CD4-positive, alpha-beta T cell (primary cell): ENCODE data around the gene SLC26A9. TPM values are rescaled to one million over a fixed set of nuclear protein-coding genes. Genes with fewer than 3 reads are reported as not detected.

ENCODE experiments used
- ATAC-seq: fragments of 200-7000 bp; cut with Tn5 transposase; one replicate; pipeline ENCODE4 v1.10.0; 2022; ENCODE audit warnings: mild to moderate bottlenecking; ENCODE audit not compliant: poor library complexity
- CTCF ChIA-PET: fragments of 350-600 bp; sonication (Branson Sonifier 250); formaldehyde crosslinking; loops from one replicate; lab custom pipeline; 2021; ENCODE audit warnings: antibody characterized with exemption, inconsistent platforms; lab: Charles Lee
- POLR2A ChIA-PET: fragments of 350-600 bp; sonication (Branson Sonifier 250); formaldehyde crosslinking; loops from one replicate; lab custom pipeline; 2021; ENCODE audit warnings: antibody characterized with exemption, inconsistent platforms; lab: Charles Lee
- DNase-seq, 14 experiments: peaks; one replicate each; pipeline ENCODE4 v3.0.0-alpha.2; 2013 to 2020; ENCODE audit warnings: mixed read lengths in 2 of 14
- H3K27ac ChIP-seq, 2 donors: one replicate each; pipeline versions ENCODE4 v1.5.1 to v1.7.0; 2013; ENCODE audit warnings: low read length in 2 of 2, low read depth in 1 of 2, mild to moderate bottlenecking in 1 of 2
- H3K27me3 ChIP-seq, 2 experiments: 1 replicate in 1 of 2; 2 replicates in 1 of 2; pipeline versions ENCODE4 v1.6.1 to v1.7.0; 2013; ENCODE audit warnings: low read length in 2 of 2, control low read depth in 1 of 2, mild to moderate bottlenecking in 1 of 2, moderate library complexity in 1 of 2; ENCODE audit not compliant: insufficient read depth in 2 of 2, control insufficient read depth in 1 of 2
- H3K36me3 ChIP-seq: one replicate; pipeline ENCODE4 v1.6.1; 2013; ENCODE audit warnings: low read length, control low read depth; ENCODE audit not compliant: insufficient read depth
- H3K4me1 ChIP-seq: one replicate; pipeline ENCODE4 v1.6.1; 2013; ENCODE audit warnings: low read length, control low read depth; ENCODE audit not compliant: insufficient read depth
- H3K4me3 ChIP-seq: one replicate; pipeline ENCODE4 v1.5.1; 2013; ENCODE audit warnings: mild to moderate bottlenecking, low read length, moderate library complexity
- H3K9me3 ChIP-seq, 2 experiments: 1 replicate in 1 of 2; 2 replicates in 1 of 2; pipeline versions ENCODE4 v1.6.1 to v1.7.0; 2013; ENCODE audit warnings: low read length in 2 of 2, mild to moderate bottlenecking in 2 of 2, control low read depth in 1 of 2, moderate library complexity in 1 of 2; ENCODE audit not compliant: control insufficient read depth in 1 of 2, insufficient read depth in 1 of 2
- H3K27ac Mint-ChIP-seq: one replicate; pipeline ENCODE4 v1.8.0; 2020; ENCODE audit warnings: mixed read lengths
- H3K27me3 Mint-ChIP-seq: one replicate; pipeline ENCODE4 v1.8.0; 2021; ENCODE audit warnings: mixed read lengths
- H3K36me3 Mint-ChIP-seq: one replicate; pipeline ENCODE4 v1.8.0; 2021; ENCODE audit warnings: low read depth, mixed read lengths
- H3K4me1 Mint-ChIP-seq: one replicate; pipeline ENCODE4 v1.8.0; 2021; ENCODE audit warnings: low read depth, mixed read lengths
- H3K4me3 Mint-ChIP-seq: one replicate; pipeline ENCODE4 v1.8.0; 2020; ENCODE audit warnings: mild to moderate bottlenecking, mixed read lengths
- H3K9me3 Mint-ChIP-seq: one replicate; pipeline ENCODE4 v1.8.0; 2020; ENCODE audit warnings: mixed read lengths
- CTCF ChIP-seq: fragments of 200-600 bp; IDR thresholded peaks from one replicate; pipeline ENCODE4 v1.8.0; 2022; ENCODE audit warnings: antibody characterized with exemption, mild to moderate bottlenecking
- intact Hi-C, 2 experiments: fragments of 100-400 bp; cut with DNase I in 1 of 2; cut with micrococcal nuclease in 1 of 2; formaldehyde crosslinking; loops; one replicate each; pipeline versions ENCODE4 v1.15.1 to v1.9.0; 2023 to 2025; cut with DNase I, micrococcal nuclease
- total RNA-seq, 174 experiments: library from RNA in 2 of 174; stranded (reverse) in 2 of 174; gene quantifications; one replicate each; pipeline ENCODE4 v1.2.3 and lab custom pipeline; 2021 to 2026

Gene SLC26A9
- total RNA-seq, 2 experiments from 2014 or later: not detected

DNA sequence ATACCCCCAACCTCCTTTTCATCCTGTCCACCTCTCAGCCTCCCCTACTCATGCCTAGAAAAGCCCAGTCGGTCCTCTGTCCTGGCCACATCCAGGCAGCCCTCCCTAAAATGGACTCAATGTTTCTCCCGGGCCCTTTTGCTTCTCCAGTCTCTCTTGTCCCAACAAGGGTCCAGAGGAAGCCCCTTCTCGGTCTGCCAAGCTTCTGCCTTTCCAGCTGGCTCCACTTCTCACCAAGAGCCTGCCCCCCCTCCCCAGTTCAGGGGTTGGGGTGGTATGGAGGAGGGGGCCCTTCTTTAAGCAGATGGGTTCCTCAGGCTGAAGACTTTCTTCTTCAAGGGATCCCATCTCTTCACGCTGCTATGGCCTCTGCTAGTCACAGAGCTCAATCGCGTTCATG lies 36.0 kb upstream of the SLC26A9 start:
- ChIA-PET CTCF (no interaction called here), POLR2A (no interaction called here)
- ATAC-seq: no peak
- Mint-ChIP-seq H3K36me3 (no peaks in the 10 kb centered on the region), H3K27ac (no peak overlapping the region), H3K4me3 (no peak overlapping the region), H3K27me3 (peaks cover 4% of the 10 kb centered on the region), H3K4me1 (no peaks in the 10 kb centered on the region), H3K9me3 (no peaks in the 10 kb centered on the region)
- DNase-seq: no peak
- no peak for TF ChIP-seq CTCF
- intact Hi-C loops: loop anchor here (5.0 to 10.0 kb wide), 4 partner anchors 128 to 452 kb away; no protein-coding TSS in a partner anchor
- Histone ChIP-seq H3K4me1 (no peaks in the 10 kb centered on the region), H3K9me3 (no peaks in the 10 kb centered on the region), H3K27ac (no peak overlapping the region), H3K27me3 (no peaks in the 10 kb centered on the region), H3K4me3 (no peak overlapping the region), H3K36me3 (no peaks in the 10 kb centered on the region)

GRCh38 chr1:205978676-205979075 lies 35.4 kb upstream of the SLC26A9 start:
- H3K9me3 Mint-ChIP-seq: no peaks in the 10 kb centered on the region
- Histone ChIP-seq H3K36me3 (no peaks in the 10 kb centered on the region), H3K9me3 (no peaks in the 10 kb centered on the region), H3K4me1 (no peaks in the 10 kb centered on the region), H3K27ac (no peak overlapping the region), H3K4me3 (no peak overlapping the region), H3K27me3 (no peaks in the 10 kb centered on the region)
- TF ChIP-seq CTCF: no peak
- ChIA-PET POLR2A (interaction anchor here (0.8 kb wide), 1 partner anchor 321 kb away, joined by 3 read pairs; no protein-coding TSS in a partner anchor), CTCF (interaction anchor here (2.4 kb wide), 1 partner anchor 186 kb away, joined by 77 read pairs; no protein-coding TSS in a partner anchor)
- DNase-seq (no peak), ATAC-seq (no peak)
- peaks cover 4% of the 10 kb centered on the region for H3K27me3 Mint-ChIP-seq
- H3K27ac Mint-ChIP-seq: no peak overlapping the region
- H3K4me3 Mint-ChIP-seq: no peak overlapping the region
- no peaks in the 10 kb centered on the region for H3K36me3 Mint-ChIP-seq
- no peaks in the 10 kb centered on the region for H3K4me1 Mint-ChIP-seq
- intact Hi-C loops: loop anchor here (5.0 to 10.0 kb wide), 4 partner anchors 129 to 451 kb away; no protein-coding TSS in a partner anchor

- Mint-ChIP-seq H3K36me3 (no peaks in the 10 kb centered on the region), H3K4me3 (no peak overlapping the region), H3K27me3 (peaks cover 4% of the 10 kb centered on the region), H3K4me1 (no peaks in the 10 kb centered on the region), H3K27ac (no peak overlapping the region), H3K9me3 (no peaks in the 10 kb centered on the region)
- ChIA-PET POLR2A (interaction anchor here (0.8 to 1.3 kb wide), 7 partner anchors 185 to 384 kb away, joined by 3 to 13 read pairs (median 3); partner anchors contain the start of gene RAB29), CTCF (interaction anchor here (0.6 to 2.4 kb wide), 29 partner anchors 9 to 385 kb away, joined by 3 to 77 read pairs (median 4); no protein-coding TSS in a partner anchor)
- H3K4me3 ChIP-seq: no peak overlapping the region
- H3K9me3 ChIP-seq: no peaks in the 10 kb centered on the region
- intact Hi-C loops: loop anchor here (1.0 to 10.0 kb wide), 7 partner anchors 59 to 450 kb away; no protein-coding TSS in a partner anchor
- no peaks in the 10 kb centered on the region for H3K27me3 ChIP-seq
- H3K4me1 ChIP-seq: no peaks in the 10 kb centered on the region
- H3K27ac ChIP-seq: no peak overlapping the region
- peak; percentile 89 for TF ChIP-seq CTCF
- peak; percentile 62 to 88 (median 72) for DNase-seq
- no peaks in the 10 kb centered on the region for H3K36me3 ChIP-seq
- peak; percentile 80 for ATAC-seq
Measured at GRCh38 chr1:205977402-205978014, 34.3 kb upstream of the SLC26A9 start.
